Stimulated activated naive CD8-positive, alpha-beta T cell treated with anti-CD3 and anti-CD28 coated beads, Interleukin-15, Interleukin-2, amounts not matched to agents 100 U/mL and 50 U/mL, for 24 hours (primary cell): Measurements from ENCODE around the gene BARHL2.
A peak's percentile ranks its signal among the peaks of the same experiment; 100 is the strongest.

Source experiments
- ATAC-seq: fragments of 150-1000 bp; cut with Tn5 transposase; one replicate; pipeline ENCODE4 v1.10.0; 2021
- DNase-seq: peaks from one replicate; pipeline ENCODE4 v3.0.0; 2021

BARHL2 gene

GRCh38 chr1:90716552-90717355 lies at the start of gene BARHL2:
Gene BARHL2 (minus strand): TSS chr1:90717302. CDS start chr1:90717195, 107 bp downstream.
- no peak for ATAC-seq

DNA sequence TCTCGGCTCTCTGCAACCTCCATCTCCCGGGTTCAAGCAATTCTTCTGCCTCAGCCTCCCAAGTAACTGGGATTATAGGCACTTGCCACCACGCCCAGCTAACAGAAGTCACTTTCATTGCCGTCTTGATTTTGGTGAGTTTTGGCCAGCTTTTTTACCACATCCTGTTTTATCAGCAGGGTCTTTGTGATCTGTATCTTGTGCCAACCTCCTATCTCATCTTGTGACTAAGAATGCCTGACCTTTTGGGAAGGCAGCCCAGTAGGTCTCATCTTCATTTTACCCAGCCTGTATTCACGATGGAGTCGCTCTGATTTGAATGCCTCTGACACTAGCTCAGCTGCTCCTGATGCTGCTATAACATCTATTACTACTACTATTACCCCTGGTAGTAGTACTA lies 46.8 kb upstream of the BARHL2 start:
- DNase-seq: no peak
- peak; percentile 63 for ATAC-seq

More at GRCh38 chr1:90716552-90717355, at the start of gene BARHL2:
- DNase-seq: no peak

DNA sequence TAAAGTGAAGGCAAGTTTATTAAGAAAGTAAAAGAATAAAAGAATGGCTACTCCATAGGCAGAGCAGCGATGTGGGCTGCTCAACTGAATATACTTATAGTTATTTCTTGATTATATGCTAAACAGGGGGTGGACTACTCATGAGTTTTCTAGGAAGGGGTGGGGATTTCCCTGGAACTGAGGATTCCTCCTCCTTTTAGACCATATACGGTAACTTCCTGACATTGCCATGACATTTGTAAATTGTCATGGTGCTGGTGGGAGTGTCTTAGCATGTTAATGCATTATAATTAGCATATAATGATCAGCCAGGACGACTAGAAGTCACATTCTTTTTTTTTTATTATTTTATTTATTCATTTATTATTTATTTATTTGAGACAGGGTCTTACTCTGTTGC lies 46.4 kb upstream of the BARHL2 start:
- DNase-seq (no peak), ATAC-seq (no peak)

DNA sequence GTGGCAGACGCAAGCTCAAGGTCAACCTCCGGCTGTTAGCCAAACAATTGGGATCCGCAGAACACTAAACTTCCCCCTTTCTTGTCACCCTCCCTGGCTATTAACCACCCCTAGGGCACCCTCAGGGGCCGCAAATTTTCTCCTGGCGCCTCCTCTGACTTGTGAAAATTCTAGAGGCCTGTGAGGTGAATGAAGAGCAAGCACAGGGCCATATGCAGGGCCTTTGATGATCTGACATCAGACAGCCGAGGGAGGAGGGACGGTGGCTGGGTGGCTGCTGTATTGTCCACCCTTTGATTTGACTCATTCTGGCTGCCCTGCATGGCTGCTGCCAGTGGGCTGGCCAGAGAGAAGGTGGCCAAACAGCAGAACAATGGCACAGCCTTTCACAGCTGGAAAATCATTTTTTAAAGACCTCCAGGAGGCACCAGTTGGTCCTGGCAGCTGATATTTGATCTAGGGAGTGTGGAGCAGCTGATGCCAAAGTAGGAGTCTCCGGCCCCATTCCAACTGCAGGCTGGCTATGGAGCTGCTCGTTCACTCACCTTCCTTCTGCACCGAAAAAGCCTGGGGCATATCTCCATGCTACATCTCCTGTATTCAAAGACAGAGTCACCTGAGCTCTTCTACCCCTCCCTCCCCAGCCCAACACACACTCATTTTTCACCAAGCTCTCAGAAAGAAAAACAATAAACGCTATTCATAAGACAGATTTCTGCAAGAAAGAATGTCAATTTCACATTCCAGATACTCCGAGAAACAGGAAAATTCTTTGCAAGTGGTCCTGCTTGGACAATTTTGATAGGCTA lies 44.9 kb upstream of the BARHL2 start:
- ATAC-seq: no peak
- DNase-seq: no peak

DNA sequence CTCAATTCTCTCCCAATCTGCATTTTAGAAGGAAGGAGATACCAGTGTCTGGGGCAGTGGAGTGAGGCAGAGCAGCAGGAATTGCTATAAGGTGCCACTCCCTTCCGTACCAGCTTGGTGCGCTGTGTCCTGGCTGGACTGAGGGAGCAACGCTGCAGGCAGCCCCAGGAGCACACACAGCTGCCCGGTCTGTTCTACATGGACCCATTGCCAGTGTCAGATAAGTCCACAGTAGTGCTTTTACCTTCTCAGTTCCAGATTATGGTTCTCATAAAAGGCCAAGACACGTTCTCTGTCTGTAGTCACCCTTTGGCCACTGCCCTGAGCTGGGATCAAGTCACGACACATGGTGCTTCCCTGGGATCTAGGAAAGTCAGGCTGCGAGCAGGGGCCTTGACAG lies 44.1 kb upstream of the BARHL2 start:
- no peak for ATAC-seq

DNA sequence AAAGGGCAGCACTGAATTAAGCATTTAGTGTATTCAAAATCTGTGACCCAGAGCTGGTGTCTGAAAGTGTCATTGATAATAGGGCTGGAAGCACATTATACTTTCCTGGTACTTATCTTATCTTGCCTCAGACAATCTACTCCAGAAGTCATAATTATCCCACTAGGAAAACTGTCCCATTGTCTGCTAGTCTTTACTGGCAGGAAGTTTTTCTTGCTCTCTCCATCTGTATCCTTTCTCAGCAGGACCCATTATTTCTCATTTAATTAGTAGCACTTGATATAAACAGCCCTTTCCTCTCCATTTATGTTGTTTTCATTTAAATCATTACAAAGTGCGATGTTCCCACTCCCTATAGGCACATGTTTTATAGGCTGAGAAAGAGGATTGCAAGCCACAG lies 36.5 kb upstream of the BARHL2 start:
- DNase-seq (no peak), ATAC-seq (no peak)

More for the DNA sequence above, 44.1 kb upstream of the BARHL2 start:
- DNase-seq: no peak

DNA sequence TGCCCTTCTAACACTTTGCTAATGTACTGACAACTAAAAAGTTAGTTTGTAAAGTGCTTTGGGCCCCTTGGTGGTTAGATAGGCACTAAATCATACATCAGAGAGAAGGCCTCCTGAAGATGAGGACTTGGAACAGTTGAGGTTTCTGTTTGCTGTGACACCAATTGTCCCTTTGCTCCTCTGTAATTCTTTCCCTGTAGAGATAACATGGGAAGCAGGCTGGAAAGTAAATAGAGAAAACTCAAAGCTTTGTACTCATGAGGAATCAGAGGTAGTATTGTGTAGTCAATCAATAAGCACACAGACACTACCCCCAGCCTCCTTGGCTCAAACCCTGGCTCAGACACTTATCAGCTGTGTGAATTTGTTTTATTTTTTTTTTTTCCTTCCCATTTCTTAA lies 31.6 kb upstream of the BARHL2 start:
- DNase-seq: no peak
- no peak for ATAC-seq

- no peak for DNase-seq
Observed at GRCh38 chr1:90746857-90747256, 29.8 kb upstream of the BARHL2 start.

DNA sequence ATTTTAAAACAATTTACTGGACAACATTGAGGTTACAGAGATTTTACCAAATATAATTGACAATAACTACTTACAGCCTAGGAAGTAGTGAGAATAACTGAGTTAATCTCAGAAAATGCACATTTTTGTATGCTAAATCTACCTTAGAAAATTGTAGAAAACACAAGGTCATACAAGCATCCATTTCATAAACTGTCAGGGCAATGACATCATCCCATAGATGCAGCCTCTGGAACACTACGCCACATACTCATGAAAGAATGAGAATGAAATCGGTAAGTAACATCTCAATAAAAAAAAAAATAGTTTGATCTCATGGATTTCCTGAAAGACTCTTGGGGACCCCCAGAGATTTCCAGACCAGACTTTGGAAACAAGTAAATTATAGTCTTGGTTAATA lies 28.9 kb upstream of the BARHL2 start:
- DNase-seq (no peak), ATAC-seq (no peak)

More at GRCh38 chr1:90746857-90747256, 29.8 kb upstream of the BARHL2 start:
- no peak for ATAC-seq

DNA sequence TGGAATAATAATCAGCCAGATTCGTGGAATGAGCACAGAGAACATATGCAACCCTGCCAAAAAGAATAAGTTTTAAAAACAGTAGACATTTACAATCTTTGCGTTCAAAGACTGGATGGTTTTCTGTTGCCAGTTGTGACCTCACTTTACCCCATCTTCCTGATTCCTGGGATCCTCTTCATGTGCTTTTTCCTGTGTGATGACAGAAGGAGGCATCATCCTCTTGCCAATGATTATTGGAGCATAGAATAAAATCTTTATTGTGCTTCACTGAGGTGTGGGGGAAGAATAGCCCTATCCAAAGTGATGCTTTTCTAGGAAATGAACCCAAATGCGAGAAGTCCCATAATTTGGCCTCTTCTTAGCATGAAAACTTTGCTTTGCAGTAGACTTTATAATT lies 15.0 kb upstream of the BARHL2 start:
- DNase-seq (no peak), ATAC-seq (no peak)

- ATAC-seq: no peak
- DNase-seq: no peak
Observed at GRCh38 chr1:90731382-90732050, 14.4 kb upstream of the BARHL2 start.

DNA sequence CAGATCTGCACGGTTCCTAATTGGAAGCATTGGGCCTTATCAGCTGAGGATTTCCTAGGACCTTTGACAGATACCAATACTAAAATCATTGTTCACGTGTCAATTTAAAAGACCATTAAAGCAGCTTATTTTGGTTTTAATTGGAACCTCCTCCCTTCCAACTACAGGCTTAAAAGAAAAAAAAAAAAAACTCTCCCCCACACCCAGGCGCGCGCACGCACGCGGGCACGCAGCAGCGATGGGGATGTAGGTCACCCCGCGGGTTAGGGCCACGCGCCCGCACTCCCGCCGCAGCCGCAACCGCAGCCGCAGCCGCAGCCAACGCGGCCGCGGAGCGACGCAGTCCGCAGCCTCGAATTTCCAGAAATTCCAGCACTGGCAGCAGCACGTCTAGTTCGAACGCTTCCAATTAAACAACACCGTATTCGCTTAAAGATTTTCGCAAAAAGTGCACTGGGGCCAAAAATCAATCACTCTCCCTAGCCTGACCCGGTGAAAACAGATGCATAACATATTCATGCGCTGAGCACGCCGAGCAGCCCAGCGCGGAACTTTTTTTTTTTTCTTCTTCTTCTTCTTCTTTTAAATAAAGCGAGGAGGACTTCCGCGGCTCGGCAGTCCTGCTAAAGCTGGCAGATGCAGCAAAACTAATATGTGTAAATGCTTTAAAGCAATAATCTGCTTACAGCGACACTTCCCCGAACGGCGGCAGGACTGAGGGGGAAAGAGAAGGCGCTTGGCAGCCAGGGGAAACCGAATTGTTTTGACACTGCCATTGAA lies 13.3 kb upstream of the BARHL2 start:
- ATAC-seq (no peak), DNase-seq (no peak)

DNA sequence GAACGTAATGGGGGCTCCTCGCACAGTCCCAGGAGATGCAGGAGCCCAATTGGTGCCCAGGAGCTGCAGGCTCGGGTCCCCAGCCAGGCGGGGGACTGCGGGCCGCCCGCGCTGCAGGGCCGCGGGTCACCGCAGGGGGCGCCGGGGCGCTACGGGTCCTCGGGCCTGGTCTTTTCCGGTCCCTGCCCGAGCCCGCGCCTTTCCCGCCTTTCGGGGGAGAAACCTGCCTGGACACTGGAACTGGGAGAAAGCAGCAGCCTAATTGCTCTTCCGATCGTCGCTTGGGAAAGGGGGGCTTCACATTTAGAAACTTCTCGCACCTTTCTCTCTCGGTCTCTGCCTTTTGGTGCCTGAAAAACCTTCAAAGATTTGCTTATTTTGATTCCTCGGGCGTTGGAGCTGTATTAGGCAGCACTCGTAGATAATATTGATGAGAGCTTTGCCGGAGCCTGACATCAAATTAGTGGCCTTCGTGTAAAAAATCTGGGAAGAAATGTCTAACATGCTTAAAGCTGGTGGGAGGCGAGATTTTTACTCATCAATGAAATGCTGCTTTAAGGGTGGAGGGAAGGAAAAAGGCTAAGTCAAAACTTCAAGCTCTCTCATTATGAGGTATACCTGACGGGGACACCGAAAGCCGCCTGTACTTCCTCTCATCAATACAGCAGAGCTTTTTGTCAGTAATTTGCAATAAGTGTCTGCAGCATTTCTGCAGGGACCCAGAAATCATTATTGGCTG lies 12.6 kb upstream of the BARHL2 start:
- ATAC-seq (no peak), DNase-seq (peak; percentile 48)

DNA sequence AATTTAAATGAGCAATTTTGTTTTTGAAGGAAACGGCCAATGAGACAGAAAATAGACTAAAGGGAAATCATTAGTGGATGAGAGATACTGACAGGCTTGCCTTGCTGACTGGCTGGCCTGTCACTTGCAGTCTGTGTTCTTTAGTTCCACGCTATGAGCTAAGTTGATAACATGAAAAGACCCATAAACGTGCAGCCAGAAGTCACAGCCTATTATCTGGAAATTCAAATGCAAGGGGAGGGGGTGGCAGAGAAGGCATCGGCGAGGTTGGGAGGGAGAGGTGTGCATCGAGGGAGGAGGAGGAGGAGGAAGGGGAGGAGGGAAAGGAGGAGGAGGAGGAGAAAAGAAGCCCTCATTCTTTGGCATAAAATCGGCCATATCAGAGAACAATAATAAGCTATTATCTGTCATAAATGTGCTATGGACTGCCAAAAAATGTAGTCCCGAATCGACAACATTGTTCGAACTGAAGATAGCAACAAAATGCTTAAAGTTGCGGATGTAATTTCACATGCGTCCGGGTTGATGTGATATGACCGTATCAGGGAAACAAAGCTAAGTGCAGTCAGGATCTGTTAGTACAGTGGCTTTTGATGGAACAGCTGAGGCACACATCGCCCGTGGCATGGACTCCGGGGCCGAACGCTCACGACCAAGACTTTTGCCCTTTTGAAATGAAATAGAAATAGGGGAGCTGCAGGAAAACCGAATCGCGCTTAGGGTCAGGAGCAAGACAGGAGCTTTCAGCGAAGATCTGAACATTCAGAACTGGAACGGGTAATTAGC lies 11.6 kb upstream of the BARHL2 start:
- ATAC-seq: no peak
- no peak for DNase-seq

- DNase-seq (no peak), ATAC-seq (no peak)
Observed at GRCh38 chr1:90727917-90728501, 10.9 kb upstream of the BARHL2 start.

- DNase-seq (no peak), ATAC-seq (no peak)
Observed at GRCh38 chr1:90726986-90727480, 9.9 kb upstream of the BARHL2 start.

- no peak for DNase-seq
- ATAC-seq: no peak
Observed at GRCh38 chr1:90726425-90726985, 9.4 kb upstream of the BARHL2 start.

DNA sequence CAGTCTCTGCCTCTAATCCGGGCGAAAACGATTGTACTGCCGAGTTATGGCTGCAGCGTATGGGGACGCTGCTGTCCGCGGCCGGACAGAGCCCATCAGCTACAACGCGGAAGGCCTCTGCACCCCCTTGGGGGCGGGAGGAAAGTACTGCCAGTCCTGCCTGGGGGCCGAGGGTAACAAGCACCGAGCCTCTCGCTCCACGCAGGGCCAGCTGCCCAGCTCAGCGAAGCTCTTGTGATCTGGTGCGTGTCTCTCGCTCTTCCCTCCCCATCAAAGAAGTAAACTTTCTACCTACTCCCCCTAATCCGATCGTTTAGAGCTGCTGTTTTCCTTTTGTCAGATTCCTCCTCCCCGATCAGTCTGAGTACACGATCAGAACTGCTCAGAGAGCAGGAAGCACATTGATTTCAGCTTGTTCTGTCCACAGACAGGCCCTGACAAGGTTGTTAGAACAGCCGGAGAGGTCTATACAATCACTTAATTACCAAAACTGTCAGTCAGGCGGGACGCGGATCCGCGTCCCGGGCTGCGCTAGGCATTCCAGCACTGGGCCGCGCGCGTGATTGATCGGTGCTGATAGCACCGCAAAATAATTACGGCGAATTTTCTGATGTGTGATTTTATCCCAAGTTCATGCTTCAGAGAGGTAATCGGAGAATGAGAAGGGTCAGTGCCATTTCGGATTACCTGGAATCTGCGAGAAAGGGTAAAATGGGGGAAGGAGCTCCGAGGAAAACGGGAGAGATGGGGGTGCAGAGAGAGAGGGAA lies 8.7 kb upstream of the BARHL2 start:
- ATAC-seq (no peak), DNase-seq (no peak)
